ENCODE results near the gene PDK2. TPM values are rescaled to one million over a fixed set of nuclear protein-coding genes. Genes with fewer than 3 reads are reported as not detected.

Gene PDK2
- total RNA-seq, 1 donor from 2014 or later: 12.6 TPM

DNA sequence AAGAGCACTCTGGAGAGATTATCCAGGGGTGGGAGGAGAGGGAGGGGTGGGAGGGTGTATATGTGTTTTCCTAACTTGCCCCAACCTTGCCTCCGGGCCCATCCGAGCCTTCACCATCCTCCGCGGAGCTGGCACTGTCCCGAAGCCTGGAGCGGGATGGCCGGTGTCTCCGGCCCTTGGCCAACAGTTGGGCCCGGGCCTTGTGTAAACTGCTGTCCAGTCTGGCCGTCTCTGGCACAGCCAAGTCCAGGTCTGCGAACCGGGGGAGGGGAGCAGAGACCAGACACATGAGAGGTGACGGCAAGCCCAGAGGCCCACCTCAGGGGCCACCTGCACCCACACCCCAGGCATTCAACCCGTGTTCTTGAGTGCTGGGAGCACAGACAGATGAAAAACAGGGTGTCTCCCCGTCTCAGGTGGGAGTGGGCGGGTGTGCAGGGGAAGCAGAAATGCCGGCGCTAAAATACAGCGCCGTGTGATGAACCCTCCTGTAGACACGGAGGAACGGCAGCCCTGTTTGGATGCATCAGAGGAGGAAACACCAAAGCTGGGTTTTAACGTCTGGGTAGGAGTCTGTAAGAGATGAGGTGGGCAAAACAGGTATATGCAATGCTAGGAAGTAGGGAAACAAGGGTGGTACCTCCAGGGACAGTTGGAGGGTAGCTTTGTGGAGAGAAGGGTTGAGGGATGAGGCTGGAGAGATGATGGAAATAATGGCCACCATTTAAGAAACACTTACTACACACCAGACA is 23.1 kb downstream of the PDK2 start:
- no peak overlapping the region for H3K27ac Mint-ChIP-seq

GRCh38 chr17:50118828-50119218 is 23.7 kb downstream of the PDK2 start:
- Histone ChIP-seq H3K36me3 (no peaks in the 10 kb centered on the region), H3K27me3 (peaks cover 29% of the 10 kb centered on the region), H3K4me2 (no peak overlapping the region), H3K4me3 (no peak overlapping the region), H2AFZ (replicated peaks) (no peak overlapping the region), H3F3A (ENCODE audit: low read depth) (peaks cover 57% of the 10 kb centered on the region), H3K9ac (no peak overlapping the region), H3K4me1 (peaks cover 33% of the 10 kb centered on the region), H4K20me1 (ENCODE audit: low read depth) (peaks cover 15% of the 10 kb centered on the region), H3K27ac (no peak overlapping the region), H3K79me2 (ENCODE audit: low read depth) (no peaks in the 10 kb centered on the region), H3K9me3 (ENCODE audit: low read depth) (no peaks in the 10 kb centered on the region)
- DNase-seq (ENCODE audit: low spot score): no peak
- Mint-ChIP-seq H3K36me3 (peaks cover 16% of the 10 kb centered on the region), H3K4me1 (peaks cover 39% of the 10 kb centered on the region), H3K27ac (no peak overlapping the region), H3K27me3 (ENCODE audit: insufficient read depth, low read depth) (peaks cover 14% of the 10 kb centered on the region), H3K9me3 (no peaks in the 10 kb centered on the region), H3K4me3 (no peak overlapping the region)
- TF ChIP-seq, protein P1, sequence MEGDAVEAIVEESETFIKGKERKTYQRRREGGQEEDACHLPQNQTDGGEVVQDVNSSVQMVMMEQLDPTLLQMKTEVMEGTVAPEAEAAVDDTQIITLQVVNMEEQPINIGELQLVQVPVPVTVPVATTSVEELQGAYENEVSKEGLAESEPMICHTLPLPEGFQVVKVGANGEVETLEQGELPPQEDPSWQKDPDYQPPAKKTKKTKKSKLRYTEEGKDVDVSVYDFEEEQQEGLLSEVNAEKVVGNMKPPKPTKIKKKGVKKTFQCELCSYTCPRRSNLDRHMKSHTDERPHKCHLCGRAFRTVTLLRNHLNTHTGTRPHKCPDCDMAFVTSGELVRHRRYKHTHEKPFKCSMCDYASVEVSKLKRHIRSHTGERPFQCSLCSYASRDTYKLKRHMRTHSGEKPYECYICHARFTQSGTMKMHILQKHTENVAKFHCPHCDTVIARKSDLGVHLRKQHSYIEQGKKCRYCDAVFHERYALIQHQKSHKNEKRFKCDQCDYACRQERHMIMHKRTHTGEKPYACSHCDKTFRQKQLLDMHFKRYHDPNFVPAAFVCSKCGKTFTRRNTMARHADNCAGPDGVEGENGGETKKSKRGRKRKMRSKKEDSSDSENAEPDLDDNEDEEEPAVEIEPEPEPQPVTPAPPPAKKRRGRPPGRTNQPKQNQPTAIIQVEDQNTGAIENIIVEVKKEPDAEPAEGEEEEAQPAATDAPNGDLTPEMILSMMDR (IDR thresholded peaks at IDR 0.05): no peak
- TF ChIP-seq EZH2 (IDR thresholded peaks at IDR 0.05): no peak
- TF ChIP-seq EZH2phosphoT487 (IDR thresholded peaks at IDR 0.05): no peak

More for the DNA sequence above, 23.1 kb downstream of the PDK2 start:
- H2AFZ ChIP-seq (replicated peaks): no peak overlapping the region
- Mint-ChIP-seq H3K4me1 (peaks cover 39% of the 10 kb centered on the region), H3K4me3 (no peak overlapping the region), H3K9me3 (no peaks in the 10 kb centered on the region), H3K27me3 (ENCODE audit: insufficient read depth, low read depth) (peaks cover 16% of the 10 kb centered on the region), H3K36me3 (peaks cover 16% of the 10 kb centered on the region)
- H3K4me2 ChIP-seq: no peak overlapping the region
- peaks cover 11% of the 10 kb centered on the region for H4K20me1 ChIP-seq (ENCODE audit: low read depth)
- TF ChIP-seq, protein P1 (IDR thresholded peaks at IDR 0.05): no peak
- TF ChIP-seq EZH2 (IDR thresholded peaks at IDR 0.05): no peak
- no peak for TF ChIP-seq EZH2phosphoT487 (IDR thresholded peaks at IDR 0.05)
- H3K27me3 ChIP-seq: peaks cover 29% of the 10 kb centered on the region
- H3K79me2 ChIP-seq (ENCODE audit: low read depth): no peaks in the 10 kb centered on the region
- DNase-seq (ENCODE audit: low spot score): no peak
- no peaks in the 10 kb centered on the region for H3K36me3 ChIP-seq
- no peak overlapping the region for H3K9ac ChIP-seq
- H3F3A ChIP-seq (ENCODE audit: low read depth): peaks cover 51% of the 10 kb centered on the region
- no peak overlapping the region for H3K4me3 ChIP-seq
- H3K27ac ChIP-seq: no peak overlapping the region
- H3K9me3 ChIP-seq (ENCODE audit: low read depth): no peaks in the 10 kb centered on the region
- peaks cover 30% of the 10 kb centered on the region for H3K4me1 ChIP-seq

DNA sequence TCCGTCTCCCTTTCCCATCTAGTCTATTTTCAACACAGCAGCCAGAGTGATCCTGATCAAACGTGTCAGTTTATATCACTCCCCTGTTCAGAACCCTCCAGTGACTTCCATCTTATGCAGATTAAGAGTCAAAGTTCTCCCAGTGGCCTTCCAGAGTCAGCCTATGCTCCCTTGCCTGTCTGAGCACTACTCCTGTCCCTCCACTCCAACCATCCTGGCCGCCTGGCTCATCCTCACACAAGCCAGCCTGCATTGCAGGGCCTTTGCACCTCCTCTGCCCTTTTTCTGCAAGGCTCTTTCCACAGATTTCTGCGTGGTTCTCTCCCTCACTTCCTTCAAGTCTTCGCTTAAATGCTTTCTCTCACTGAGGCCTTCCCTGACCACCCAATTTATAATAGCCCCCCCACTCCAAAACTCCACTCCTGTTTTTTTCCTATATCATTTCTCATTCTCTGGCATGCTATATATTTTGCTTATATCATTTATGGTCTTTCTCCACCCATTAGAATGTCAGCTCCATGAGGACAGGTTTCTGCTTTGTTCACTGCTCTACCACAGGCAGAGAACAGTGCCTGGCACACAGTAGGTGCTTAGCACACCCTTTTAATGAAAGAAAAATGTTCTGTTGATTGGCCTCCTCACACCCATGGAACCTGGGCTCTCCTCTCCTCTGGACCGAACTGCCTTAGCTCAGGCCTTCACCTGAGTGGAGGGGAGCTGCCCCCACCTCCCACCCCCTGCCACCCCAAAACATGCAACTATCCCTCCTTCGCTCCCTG is 25.5 kb downstream of the PDK2 start:
- H3F3A ChIP-seq (ENCODE audit: low read depth): peaks cover 60% of the 10 kb centered on the region
- H3K27me3 ChIP-seq: peaks cover 29% of the 10 kb centered on the region
- no peak overlapping the region for H3K9ac ChIP-seq
- TF ChIP-seq EZH2 (IDR thresholded peaks at IDR 0.05) (no peak), EZH2phosphoT487 (IDR thresholded peaks at IDR 0.05) (no peak)
- TF ChIP-seq, protein P1 (IDR thresholded peaks at IDR 0.05): no peak
- H3K4me1 ChIP-seq: peaks cover 35% of the 10 kb centered on the region
- H3K4me1 Mint-ChIP-seq: peaks cover 45% of the 10 kb centered on the region
- no peaks in the 10 kb centered on the region for H3K9me3 ChIP-seq (ENCODE audit: low read depth)
- no peaks in the 10 kb centered on the region for H3K79me2 ChIP-seq (ENCODE audit: low read depth)
- H3K27ac Mint-ChIP-seq: no peak overlapping the region
- no peak overlapping the region for H3K4me2 ChIP-seq
- no peaks in the 10 kb centered on the region for H3K36me3 ChIP-seq
- H3K4me3 ChIP-seq: no peak overlapping the region
- no peak overlapping the region for H3K27ac ChIP-seq
- peaks cover 17% of the 10 kb centered on the region for H3K27me3 Mint-ChIP-seq (ENCODE audit: insufficient read depth, low read depth)
- no peak overlapping the region for H3K4me3 Mint-ChIP-seq
- no peaks in the 10 kb centered on the region for H3K9me3 Mint-ChIP-seq
- H2AFZ ChIP-seq (replicated peaks): no peak overlapping the region
- H4K20me1 ChIP-seq (ENCODE audit: low read depth): peaks cover 15% of the 10 kb centered on the region
- DNase-seq (ENCODE audit: low spot score): no peak
- peaks cover 19% of the 10 kb centered on the region for H3K36me3 Mint-ChIP-seq

All from neural progenitor cell (in vitro differentiated cells).